Stomach smooth muscle (tissue), 2 donors: ENCODE measurements around the gene CDC14B.

Experiments
- H3K27ac ChIP-seq: one replicate; pipeline ENCODE4 v1.7.0; 2013; ENCODE audit warnings: mild to moderate bottlenecking, low read length, inconsistent platforms
- H3K27me3 ChIP-seq, 2 donors: one replicate each; pipeline ENCODE4 v1.7.0; 2013; ENCODE audit warnings: low read length in 2 of 2; ENCODE audit not compliant: insufficient read depth in 2 of 2, control insufficient read depth in 1 of 2
- H3K36me3 ChIP-seq, 2 donors: one replicate each; pipeline ENCODE4 v1.7.0; 2013; ENCODE audit warnings: low read length in 2 of 2; ENCODE audit not compliant: control insufficient read depth in 2 of 2, insufficient read depth in 2 of 2
- H3K4me1 ChIP-seq: one replicate; pipeline ENCODE4 v1.7.0; 2013; ENCODE audit warnings: low read length; ENCODE audit not compliant: control insufficient read depth, insufficient read depth
- H3K4me3 ChIP-seq, 2 donors: one replicate each; pipeline ENCODE4 v1.7.0; 2013; ENCODE audit warnings: low read length in 2 of 2
- H3K9ac ChIP-seq, 2 donors: one replicate each; pipeline ENCODE4 v1.7.0; 2013; ENCODE audit warnings: low read length in 2 of 2, mild to moderate bottlenecking in 1 of 2
- H3K9me3 ChIP-seq, 2 donors: one replicate each; pipeline ENCODE4 v1.7.0; 2013; ENCODE audit warnings: low read length in 2 of 2; ENCODE audit not compliant: control insufficient read depth in 2 of 2
- donor health status: healthy.
- donor health status: Pancreatic carcinoma.

CDC14B gene

GRCh38 chr9:96501633-96502538 is 117.8 kb downstream of the CDC14B start:
- H3K4me1 ChIP-seq: no peaks in the 10 kb centered on the region
- H3K4me3 ChIP-seq: no peak overlapping the region
- no peak overlapping the region for H3K27ac ChIP-seq
- no peaks in the 10 kb centered on the region for H3K9me3 ChIP-seq
- no peak overlapping the region for H3K9ac ChIP-seq
- no peaks in the 10 kb centered on the region for H3K27me3 ChIP-seq
- H3K36me3 ChIP-seq: peaks cover 0 to 3% of the 10 kb centered on the region in 2 donors

- Histone ChIP-seq H3K27ac (no peak overlapping the region), H3K27me3 (no peaks in the 10 kb centered on the region), H3K4me1 (no peaks in the 10 kb centered on the region), H3K36me3 (no peaks in the 10 kb centered on the region), H3K4me3 (no peak overlapping the region), H3K9me3 (no peaks in the 10 kb centered on the region), H3K9ac (no peak overlapping the region)
Observed at GRCh38 chr9:96500696-96501632, 118.7 kb downstream of the CDC14B start.

- H3K4me3 ChIP-seq: no peak overlapping the region
- H3K4me1 ChIP-seq: no peaks in the 10 kb centered on the region
- no peaks in the 10 kb centered on the region for H3K9me3 ChIP-seq
- H3K27me3 ChIP-seq: no peaks in the 10 kb centered on the region
- H3K36me3 ChIP-seq: no peaks in the 10 kb centered on the region
- no peak overlapping the region for H3K9ac ChIP-seq
- no peak overlapping the region for H3K27ac ChIP-seq
Observed at GRCh38 chr9:96499257-96499656, 120.4 kb downstream of the CDC14B start.

GRCh38 chr9:96498796-96499195 is 120.8 kb downstream of the CDC14B start:
- H3K36me3 ChIP-seq: peaks cover 0 to 3% of the 10 kb centered on the region in 2 donors
- no peaks in the 10 kb centered on the region for H3K27me3 ChIP-seq

GRCh38 chr9:96497117-96497399 is 122.6 kb downstream of the CDC14B start:
- Histone ChIP-seq H3K9me3 (no peaks in the 10 kb centered on the region), H3K9ac (no peak overlapping the region), H3K27me3 (no peaks in the 10 kb centered on the region), H3K4me3 (no peak overlapping the region), H3K4me1 (no peaks in the 10 kb centered on the region), H3K36me3 (peaks cover 0 to 5% of the 10 kb centered on the region in 2 donors), H3K27ac (no peak overlapping the region)

More at GRCh38 chr9:96498796-96499195, 120.8 kb downstream of the CDC14B start:
- no peak overlapping the region for H3K9ac ChIP-seq
- no peaks in the 10 kb centered on the region for H3K9me3 ChIP-seq
- no peaks in the 10 kb centered on the region for H3K4me1 ChIP-seq
- no peak overlapping the region for H3K27ac ChIP-seq
- no peak overlapping the region for H3K4me3 ChIP-seq

GRCh38 chr9:96496368-96497116 is 123.1 kb downstream of the CDC14B start:
- Histone ChIP-seq H3K36me3 (peaks cover 2 to 7% of the 10 kb centered on the region in 2 donors), H3K27ac (no peak overlapping the region), H3K9me3 (no peaks in the 10 kb centered on the region), H3K4me3 (no peak overlapping the region), H3K27me3 (no peaks in the 10 kb centered on the region), H3K4me1 (no peaks in the 10 kb centered on the region), H3K9ac (no peak overlapping the region)

- Histone ChIP-seq H3K4me3 (no peak overlapping the region), H3K27me3 (no peaks in the 10 kb centered on the region), H3K27ac (no peak overlapping the region), H3K36me3 (peaks cover 12 to 15% of the 10 kb centered on the region in 2 donors), H3K9ac (no peak overlapping the region), H3K9me3 (no peaks in the 10 kb centered on the region), H3K4me1 (no peaks in the 10 kb centered on the region)
Observed at GRCh38 chr9:96495341-96495740, 124.3 kb downstream of the CDC14B start.

GRCh38 chr9:96494215-96494800 is 125.3 kb downstream of the CDC14B start:
- Histone ChIP-seq H3K27ac (no peak overlapping the region), H3K4me1 (no peaks in the 10 kb centered on the region), H3K9ac (no peak overlapping the region), H3K27me3 (no peaks in the 10 kb centered on the region), H3K4me3 (no peak overlapping the region), H3K36me3 (peaks cover 17 to 24% of the 10 kb centered on the region in 2 donors), H3K9me3 (no peaks in the 10 kb centered on the region)

GRCh38 chr9:96493757-96494156 is 125.9 kb downstream of the CDC14B start:
- Histone ChIP-seq H3K4me3 (no peak overlapping the region), H3K36me3 (peaks cover 20 to 29% of the 10 kb centered on the region in 2 donors), H3K9ac (no peak overlapping the region), H3K27ac (no peak overlapping the region), H3K9me3 (no peaks in the 10 kb centered on the region), H3K27me3 (no peaks in the 10 kb centered on the region), H3K4me1 (no peaks in the 10 kb centered on the region)

GRCh38 chr9:96492993-96493531 is 126.6 kb downstream of the CDC14B start:
- Histone ChIP-seq H3K4me3 (no peak overlapping the region), H3K27ac (no peak overlapping the region), H3K27me3 (no peaks in the 10 kb centered on the region), H3K9me3 (no peaks in the 10 kb centered on the region), H3K9ac (no peak overlapping the region), H3K36me3 (peaks cover 26 to 35% of the 10 kb centered on the region in 2 donors), H3K4me1 (peaks cover under 1% of the 10 kb centered on the region)
